Panc1 (cell line): ENCODE data around the gene PPP3R1. TPM values are rescaled to one million over a fixed set of nuclear protein-coding genes. Genes with fewer than 3 reads are reported as not detected.

Experiments
- ATAC-seq: fragments of 200-7000 bp; cut with Tn5 transposase; 2 replicates; pipeline ENCODE4 v1.9.1; 2020; ENCODE audit warnings: mild to moderate bottlenecking, moderate library complexity
- Bru-seq: library from RNA; stranded (reverse); fragments of 400-500 nt; gene quantifications from one replicate; lab custom pipeline; 2021; lab: Mats Ljungman, UMichigan
- BruChase-seq, 2 experiments: library from RNA; stranded (reverse); fragments of 400-500 nt; gene quantifications; one replicate each; lab custom pipeline; 2021; lab: Mats Ljungman, UMichigan
- BruUV-seq: library from RNA; stranded (reverse); fragments of 400-500 nt; replicated peaks from 2 replicates; lab custom pipeline; 2021; lab: Mats Ljungman, UMichigan
- CTCF ChIA-PET: fragments of 300-600 bp; sonication (Branson Sonifier 250); formaldehyde crosslinking; loops from one replicate; lab custom pipeline; 2022; ENCODE audit warnings: antibody characterized with exemption; lab: Charles Lee
- POLR2A ChIA-PET: fragments of 300-600 bp; sonication (Branson Sonifier 250); formaldehyde crosslinking; loops from one replicate; lab custom pipeline; 2022; ENCODE audit warnings: antibody characterized with exemption; lab: Charles Lee
- DNase-seq: peaks from one replicate; pipeline ENCODE4 v3.0.0-alpha.2; 2010; ENCODE audit warnings: low read depth, low spot score
- H3K27ac ChIP-seq: 2 replicates; pipeline ENCODE4 v1.5.1; 2011; ENCODE audit warnings: mild to moderate bottlenecking, low read length, inconsistent platforms
- H3K27me3 ChIP-seq: fragments of 200-500 bp; sonication (Bioruptor generic); 2 replicates; pipeline ENCODE4 v1.6.0; 2014; ENCODE audit warnings: low read length, inconsistent platforms; ENCODE audit not compliant: control insufficient read depth, insufficient read depth
- H3K36me3 ChIP-seq: fragments of 200-500 bp; sonication (Bioruptor generic); 2 replicates; pipeline ENCODE4 v1.5.1; 2014; ENCODE audit warnings: inconsistent platforms, mild to moderate bottlenecking, low read length, moderate library complexity; ENCODE audit not compliant: control insufficient read depth, insufficient read depth
- H3K4me1 ChIP-seq: 2 replicates; pipeline ENCODE4 v1.5.1; 2011; ENCODE audit warnings: inconsistent platforms, mild to moderate bottlenecking, low read length, moderate library complexity; ENCODE audit not compliant: control insufficient read depth, insufficient read depth
- H3K4me3 ChIP-seq, 2 experiments: 2 replicates each; pipeline ENCODE4 v1.5.1; 2011 to 2012; ENCODE audit warnings: low read depth in 2 of 2, low read length in 2 of 2, mild to moderate bottlenecking in 2 of 2, inconsistent platforms in 1 of 2, moderate library complexity in 1 of 2
- H3K9me3 ChIP-seq: fragments of 200-500 bp; sonication (Bioruptor generic); 2 replicates; pipeline ENCODE4 v1.5.1; 2014; ENCODE audit warnings: low read depth, mild to moderate bottlenecking, inconsistent platforms, low read length, moderate library complexity; ENCODE audit not compliant: control insufficient read depth, insufficient read depth
- CTCF ChIP-seq: fragments of 450-650 bp; IDR thresholded peaks from 2 replicates; pipeline ENCODE4 v1.5.1; 2017; ENCODE audit warnings: mild to moderate bottlenecking
- POLR2AphosphoS5 ChIP-seq: IDR thresholded peaks from 2 replicates; pipeline ENCODE4 v1.6.1; 2012; ENCODE audit warnings: mild to moderate bottlenecking, low read depth, low read length, moderate library complexity
- REST ChIP-seq, 2 experiments: IDR thresholded peaks; 2 replicates each; pipeline ENCODE4 v1.6.1; 2011 to 2012; ENCODE audit warnings: low read depth in 2 of 2, control low read depth in 1 of 2, low read length in 1 of 2, mild to moderate bottlenecking in 1 of 2, moderate library complexity in 1 of 2; ENCODE audit not compliant: insufficient read depth in 1 of 2
- SIN3A ChIP-seq: IDR thresholded peaks from 2 replicates; pipeline ENCODE4 v1.6.1; 2012; ENCODE audit warnings: low read depth, mild to moderate bottlenecking, low read length, moderate library complexity, borderline replicate concordance; ENCODE audit not compliant: insufficient read depth
- TCF7L2 ChIP-seq: IDR thresholded peaks from 2 replicates; pipeline ENCODE4 v1.6.1; 2011; ENCODE audit warnings: mild to moderate bottlenecking, low read depth, low read length, inconsistent platforms
- in situ Hi-C: cut with HindIII; loops from 2 replicates; pipeline ENCODE4 v1.10.0; 2016; ENCODE audit warnings: low sequenced_read_pairs, low pct_unique_long_range_greater_than_20kb
- intact Hi-C: fragments of 100-400 bp; cut with micrococcal nuclease; formaldehyde crosslinking; loops from one replicate; pipeline ENCODE4 v1.10.0; 2022; ENCODE audit not compliant: unreplicated experiment
- long read RNA-seq: library from polyadenylated mRNA; unstranded; transcript quantifications from one replicate; pipeline ENCODE4 v2.0.0, GENCODE V29; 2021; ENCODE audit not compliant: unreplicated experiment
- polyA plus RNA-seq: library from polyadenylated mRNA; unstranded; fragments of >200 nt; gene quantifications from one replicate; pipeline ENCODE4 v1.2.1, GENCODE V29; 2012; ENCODE audit warnings: missing spikeins; ENCODE audit not compliant: insufficient read length
- total RNA-seq: library from RNA; stranded (reverse); gene quantifications from one replicate; pipeline ENCODE4 v1.2.1, GENCODE V29; 2021; ENCODE audit not compliant: unreplicated experiment

The PPP3R1 gene
- total RNA-seq (77.9 TPM), Bru-seq, nascent RNA (percentile 97 among the genes with signal in this experiment), BruChase-seq, experiment 1, labeled RNA remaining after a 2-hour chase (percentile 100 among the genes with signal in this experiment), BruChase-seq, experiment 2, labeled RNA remaining after a 6-hour chase (percentile 100 among the genes with signal in this experiment)
- 28.6 TPM for polyA plus RNA-seq
- long read RNA-seq, transcript PPP3R1-201 (6 exons, 3,023 nt), result major isoform, 5 of 8 reads
- long read RNA-seq, partial matches to known transcripts, result 0 of 8 reads
- long read RNA-seq, other reads (novel, unspliced or antisense), result 3 of 8 reads

- Histone ChIP-seq H3K4me1 (peaks cover 30% of the 10 kb centered on the region), H3K4me3 (peak within 1 kb of the TSS; percentile 97 to 98), H3K36me3 (peaks cover 10% of the 10 kb centered on the region), H3K9me3 (no peaks in the 10 kb centered on the region), H3K27ac (peak within 1 kb of the TSS; percentile 96), H3K27me3 (no peaks in the 10 kb centered on the region)
- peak; percentile 60 for DNase-seq
- in situ Hi-C loops (no loop called here), intact Hi-C loops (no loop called here)
- ChIA-PET CTCF (interaction anchor here (0.7 kb wide), 1 partner anchor 691 kb away, joined by 3 read pairs; no protein-coding TSS in a partner anchor), POLR2A (interaction anchor here (0.5 kb wide), 1 partner anchor 192 kb away, joined by 3 read pairs; no protein-coding TSS in a partner anchor)
- ATAC-seq, result peak; percentile 96
- BruUV-seq, result TSS peak; percentile 96
- TF ChIP-seq TCF7L2 (no peak), POLR2AphosphoS5 (peak; percentile 95)
Observed at GRCh38 chr2:68252400-68253218, at the start of gene PPP3R1. Gene PPP3R1, minus strand, starts transcription at chr2:68252532. Its CDS starts 405 bp downstream, at chr2:68252127.

- no peaks in the 10 kb centered on the region for H3K4me1 ChIP-seq
- ChIA-PET CTCF (no interaction called here), POLR2A (no interaction called here)
- no peaks in the 10 kb centered on the region for H3K9me3 ChIP-seq
- TF ChIP-seq REST (IDR thresholded peaks at IDR 0.05; ENCODE audit: insufficient read depth in 1 of 2, low read depth in 2 of 2, low read length in 1 of 2) (no peak), POLR2AphosphoS5 (no peak), TCF7L2 (no peak), SIN3A (no peak), CTCF (no peak)
- no peak overlapping the region for H3K4me3 ChIP-seq
- no peak overlapping the region for H3K27ac ChIP-seq
- no TSS peak for BruUV-seq
- no peak for DNase-seq
- intact Hi-C loops (no loop called here), in situ Hi-C loops (no loop called here)
- no peaks in the 10 kb centered on the region for H3K27me3 ChIP-seq
- ATAC-seq, result no peak
- no peaks in the 10 kb centered on the region for H3K36me3 ChIP-seq
Observed at GRCh38 chr2:68295516-68295915, 43.2 kb upstream of the PPP3R1 start.
